HepG2 (cell line): Measurements from ENCODE around the gene STAB2. TPM values are rescaled to one million over a fixed set of nuclear protein-coding genes. Genes with fewer than 3 reads are reported as not detected.

Experiments
- ATAC-seq: fragments of 200-7000 bp; cut with Tn5 transposase; 3 replicates; pipeline ENCODE4 v1.9.1; 2020; ENCODE audit warnings: mild to moderate bottlenecking, moderate library complexity
- BruUV-seq: library from RNA; stranded (reverse); fragments of 400-500 nt; replicated peaks from 2 replicates; lab custom pipeline; 2021; lab: Mats Ljungman, UMichigan
- CTCF ChIA-PET: fragments of 300-600 bp; formaldehyde crosslinking; extraction: SDS; loops from one replicate; lab custom pipeline; 2021; ENCODE audit warnings: low total read pairs, inconsistent platforms, low intra/inter-chr PET ratio; lab: Yijun Ruan, JAX
- POLR2A ChIA-PET: fragments of 350-600 bp; sonication (Branson Sonifier 250); formaldehyde crosslinking; loops from one replicate; lab custom pipeline; 2020; ENCODE audit warnings: antibody characterized with exemption, inconsistent platforms; lab: Yijun Ruan, JAX
- DNase-seq: peaks from one replicate; pipeline ENCODE4 v3.0.0-alpha.2; 2015; ENCODE audit warnings: low spot score
- FAIRE-seq: peaks from 3 replicates; lab custom pipeline; 2011; peaks lifted over from hg19 to GRCh38; lab: Jason Lieb, UNC
- H2AFZ ChIP-seq: one replicate; pipeline ENCODE4 v1.6.1; 2011; ENCODE audit warnings: low read length, inconsistent platforms
- H3K27ac ChIP-seq: fragments of 300-600 bp; 3 replicates; pipeline ENCODE4 v1.8.0; 2011; ENCODE audit warnings: mixed run types, mild to moderate bottlenecking, mixed read lengths, low read length, inconsistent platforms; ENCODE audit not compliant: insufficient read depth; ENCODE audit errors: extremely low read length
- H3K27me3 ChIP-seq, 2 experiments: fragments of 200-600 bp in 1 of 2; 2 replicates in 1 of 2; 3 replicates in 1 of 2; pipeline versions ENCODE4 v1.6.0 to v1.8.0; 2011; ENCODE audit warnings: low read length in 2 of 2, mild to moderate bottlenecking in 2 of 2, moderate library complexity in 2 of 2, inconsistent platforms in 1 of 2; ENCODE audit not compliant: insufficient read depth in 2 of 2, control insufficient read depth in 1 of 2
- H3K36me3 ChIP-seq, 2 experiments: fragments of 200-600 bp in 1 of 2; replicated peaks in 1 of 2; 2 replicates in 1 of 2; 3 replicates in 1 of 2; pipeline versions ENCODE4 v1.5.1 to v1.8.0; 2011; ENCODE audit warnings: low read length in 2 of 2, inconsistent platforms in 1 of 2; ENCODE audit not compliant: insufficient read depth in 2 of 2, control insufficient read depth in 1 of 2
- H3K4me1 ChIP-seq: 2 replicates; pipeline ENCODE4 v1.5.1; 2012; ENCODE audit warnings: low read length, inconsistent platforms; ENCODE audit not compliant: insufficient read depth
- H3K4me2 ChIP-seq: 2 replicates; pipeline ENCODE4 v1.6.0; 2011; ENCODE audit warnings: low read depth, low read length, inconsistent platforms
- H3K4me3 ChIP-seq, 3 experiments: fragments of 200-600 bp in 1 of 3; sonication (generic), shearing (Covaris generic) in 1 of 3; replicated peaks in 1 of 3; 2 replicates each; pipeline ENCODE4 v1.5.1; 2011 to 2016; ENCODE audit warnings: low read length in 3 of 3, inconsistent platforms in 2 of 3, low read depth in 2 of 3, mild to moderate bottlenecking in 2 of 3, control low read depth in 1 of 3, mixed read lengths in 1 of 3; ENCODE audit not compliant: insufficient read depth in 1 of 3
- H3K79me2 ChIP-seq: one replicate; pipeline ENCODE4 v1.6.1; 2011; ENCODE audit warnings: low read length, inconsistent platforms; ENCODE audit not compliant: insufficient read depth
- H3K9ac ChIP-seq: 2 replicates; pipeline ENCODE4 v1.6.0; 2011; ENCODE audit warnings: mild to moderate bottlenecking, low read depth, low read length, inconsistent platforms; ENCODE audit not compliant: insufficient read depth
- H3K9me3 ChIP-seq: 2 replicates; pipeline ENCODE4 v1.5.1; 2012; ENCODE audit warnings: mild to moderate bottlenecking, low read length
- H4K20me1 ChIP-seq: 2 replicates; pipeline ENCODE4 v1.6.0; 2011; ENCODE audit warnings: inconsistent platforms, mild to moderate bottlenecking, low read length, moderate library complexity; ENCODE audit not compliant: insufficient read depth
- AHR ChIP-seq: IDR thresholded peaks from 2 replicates; pipeline ENCODE4 v1.6.1; 2018; ENCODE audit warnings: missing genetic modification reagents, missing compliant biosample characterization
- ARID5B ChIP-seq: IDR thresholded peaks from 2 replicates; pipeline ENCODE4 v1.4.0; 2020; ENCODE audit warnings: mild to moderate bottlenecking, missing genetic modification reagents
- TOE1 ChIP-seq: sonication (generic); formaldehyde crosslinking; IDR thresholded peaks from 2 replicates; pipeline ENCODE4 v1.4.0; 2020; ENCODE audit warnings: mild to moderate bottlenecking, missing genetic modification reagents
- ZBTB42 ChIP-seq: sonication (generic); formaldehyde crosslinking; IDR thresholded peaks from 2 replicates; pipeline ENCODE4 v1.5.0; 2020; ENCODE audit warnings: mild to moderate bottlenecking, missing genetic modification reagents
- ZNF839 ChIP-seq: sonication (generic); formaldehyde crosslinking; IDR thresholded peaks from 2 replicates; pipeline ENCODE4 v1.4.0; 2020; ENCODE audit warnings: missing genetic modification reagents, mild to moderate bottlenecking, borderline replicate concordance
- WGBS: methylation state at CpG from one replicate; pipeline ENCODE4 v1.1.6; 2017; ENCODE audit warnings: low lambda C conversion rate; 5-methylcytosine and 5-hydroxymethylcytosine counted together
- in situ Hi-C: cut with HindIII; loops from 2 replicates; pipeline ENCODE4 v1.10.0; 2017; ENCODE audit warnings: low pct_unique_long_range_greater_than_20kb; ENCODE audit not compliant: extremely low pct_ligation_motif_present
- intact Hi-C: fragments of 100-400 bp; cut with micrococcal nuclease; formaldehyde crosslinking; loops from one replicate; pipeline ENCODE4 v1.10.0; 2022; ENCODE audit not compliant: unreplicated experiment
- polyA plus RNA-seq, 8 experiments: library from polyadenylated mRNA; depleted of rRNA in 3 of 8; stranded (reverse) in 7 of 8; unstranded in 1 of 8; fragments of >200 nt; fragmentation: Illumina TruSeq in 4 of 8; extraction: Trizol in 4 of 8; gene quantifications; 2 replicates each; pipeline versions ENCODE4 v1.2.1 to v1.2.3, GENCODE V29; 2011 to 2016; ENCODE audit warnings: low read depth in 4 of 8, missing spikeins in 1 of 8, mixed read lengths in 1 of 8; ENCODE audit not compliant: insufficient read depth in 1 of 8
- total RNA-seq, 5 experiments: library from RNA; depleted of rRNA; stranded (reverse); fragments of >200 nt; fragmentation: Illumina TruSeq; extraction: Trizol; gene quantifications; 2 replicates each; pipeline ENCODE4 v1.2.3, GENCODE V29; 2016; ENCODE audit warnings: low read depth in 1 of 5
- TF ChIP-seq, protein P1 (sequence below): sonication (generic); formaldehyde crosslinking; IDR thresholded peaks from 2 replicates; pipeline ENCODE4 v1.4.0; 2020; ENCODE audit warnings: mild to moderate bottlenecking, missing genetic modification reagents

The STAB2 gene
- total and polyA plus RNA-seq, 2 of the 13 experiments (the other 11 are each of a cell fraction or from before 2014, with no cell fraction given): not detected

- Histone ChIP-seq H2AFZ (no peak overlapping the region), H3K79me2 (no peaks in the 10 kb centered on the region), H3K4me3 (no peak overlapping the region), H3K4me2 (no peak overlapping the region), H3K9ac (no peak overlapping the region), H3K27me3 (peaks cover 0 to 28% of the 10 kb centered on the region in 2 experiments; a peak in 3 of 5 replicates), H3K36me3 (no peaks in the 10 kb centered on the region), H3K4me1 (no peaks in the 10 kb centered on the region), H4K20me1 (no peaks in the 10 kb centered on the region), H3K27ac (no peak overlapping the region), H3K9me3 (no peaks in the 10 kb centered on the region)
- ChIA-PET POLR2A (no interaction called here), CTCF (no interaction called here)
- no peak for TF ChIP-seq ZBTB42 (CRISPR knock-in tag)
- no peak for TF ChIP-seq ARID5B (CRISPR knock-in tag)
- TF ChIP-seq, protein P1, sequence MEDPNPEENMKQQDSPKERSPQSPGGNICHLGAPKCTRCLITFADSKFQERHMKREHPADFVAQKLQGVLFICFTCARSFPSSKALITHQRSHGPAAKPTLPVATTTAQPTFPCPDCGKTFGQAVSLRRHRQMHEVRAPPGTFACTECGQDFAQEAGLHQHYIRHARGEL: no peak
- no peak for TF ChIP-seq TOE1 (CRISPR knock-in tag)
- no peak for TF ChIP-seq ZNF839
- TF ChIP-seq AHR (CRISPR knock-in tag): no peak
- DNase-seq: no peak
- no TSS peak for BruUV-seq
- ATAC-seq: no peak
- 7% methylated on average over 5 of the region's 5 CpGs for WGBS
- intact Hi-C loops: no loop called here
- FAIRE-seq: no peak
- in situ Hi-C loops: no loop called here
These were observed 109.0 kb downstream of the STAB2 start for GRCh38 chr12:103696101-103696500.
